ENCODE data around the gene NPTN.
"Not testable (repeated sequence)": the region's sequence is repeated elsewhere in the genome, so short reads cannot be mapped to it uniquely, and the experiment has no call there.

NPTN gene

GRCh38 chr15:73633111-73633990, at the start of gene NPTN:
Gene NPTN (minus strand): TSS chr15:73633389. CDS start chr15:73633215, 174 bp downstream.
- peak; percentile 91 to 96 for DNase-seq

- DNase-seq = no peak
Observed at GRCh38 chr15:73682600-73683090, 49.5 kb upstream of the NPTN start.

- DNase-seq = no peak
Observed at GRCh38 chr15:73681856-73682599, 48.8 kb upstream of the NPTN start.

GRCh38 chr15:73681063-73681462, 47.9 kb upstream of the NPTN start:
- DNase-seq = no peak

- DNase-seq = no peak
Observed at GRCh38 chr15:73680549-73680948, 47.4 kb upstream of the NPTN start.

- no peak for DNase-seq
Observed at GRCh38 chr15:73679964-73680363, 46.8 kb upstream of the NPTN start.

- no peak for DNase-seq
Observed at GRCh38 chr15:73679180-73679579, 46.0 kb upstream of the NPTN start.

GRCh38 chr15:73678498-73678897, 45.3 kb upstream of the NPTN start:
- DNase-seq = no peak

GRCh38 chr15:73677733-73678132, 44.5 kb upstream of the NPTN start:
- no peak for DNase-seq

GRCh38 chr15:73677146-73677607, 44.0 kb upstream of the NPTN start:
- DNase-seq = peak; percentile 19 to 42

GRCh38 chr15:73674587-73674986, 41.4 kb upstream of the NPTN start:
- no peak for DNase-seq

GRCh38 chr15:73660455-73660854, 27.3 kb upstream of the NPTN start:
- no peak for DNase-seq

GRCh38 chr15:73658645-73659044, 25.5 kb upstream of the NPTN start:
- DNase-seq = no peak

GRCh38 chr15:73655724-73656123, 22.5 kb upstream of the NPTN start:
- no peak for DNase-seq

- DNase-seq = no peak
Observed at GRCh38 chr15:73654659-73655058, 21.5 kb upstream of the NPTN start.

- no peak for DNase-seq
Observed at GRCh38 chr15:73650416-73651126, 17.4 kb upstream of the NPTN start.

GRCh38 chr15:73648014-73648295, 14.8 kb upstream of the NPTN start:
- no peak for DNase-seq

- no peak for DNase-seq
Observed at GRCh38 chr15:73647259-73648013, 14.2 kb upstream of the NPTN start.

- DNase-seq = not testable (repeated sequence)
Observed at GRCh38 chr15:73639464-73639863, 6.3 kb upstream of the NPTN start.

GRCh38 chr15:73637527-73637926, 4.3 kb upstream of the NPTN start:
- no peak for DNase-seq

GRCh38 chr15:73633991-73634495, 854 bp upstream of the NPTN start:
- DNase-seq = no peak

GRCh38 chr15:73632670-73633058, 525 bp downstream of the NPTN start:
- DNase-seq = no peak

All from SHP77 (cell line).